ENCODE data around the gene TFCP2L1. TPM values are rescaled to one million over a fixed set of nuclear protein-coding genes. Genes with fewer than 3 reads are reported as not detected.
"Not testable (repeated sequence)": the region's sequence is repeated elsewhere in the genome, so short reads cannot be mapped to it uniquely, and the experiment has no call there.

The TFCP2L1 gene
- total RNA-seq, 1 experiment from 2014 or later = 4.3 TPM

DNA sequence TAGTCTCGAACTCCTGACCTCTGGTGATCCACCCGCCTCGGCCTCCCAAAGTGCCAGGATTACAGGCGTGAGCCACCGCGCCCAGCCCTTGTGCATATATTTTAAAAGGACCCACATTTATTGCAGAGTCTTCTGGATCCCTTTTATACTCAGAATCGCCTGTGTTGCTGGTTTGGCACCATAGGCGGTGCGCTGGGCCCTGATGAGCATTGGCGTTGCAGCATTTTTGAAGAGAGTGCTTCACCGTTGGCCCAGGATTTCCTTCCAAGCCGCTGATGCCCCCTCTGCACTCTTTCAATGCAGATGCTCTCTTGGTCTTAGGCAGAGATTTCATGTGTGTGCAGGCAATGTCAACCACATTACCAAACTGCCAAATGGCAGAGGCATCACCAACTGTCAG is 13.5 kb upstream of the TFCP2L1 start (continued):
- TF ChIP-seq USF2 (CRISPR knock-in tag; IDR thresholded peaks at IDR 0.05) (no peak), ZNF138 (CRISPR knock-in tag; conservative IDR thresholded peaks at IDR 0.05) (no peak), KAT7 (CRISPR knock-in tag; IDR thresholded peaks at IDR 0.05; ENCODE audit: borderline replicate concordance) (no peak), TP53 (CRISPR knock-in tag; IDR thresholded peaks at IDR 0.05) (no peak), PRRX2 (CRISPR knock-in tag; IDR thresholded peaks at IDR 0.05) (no peak), CREM (CRISPR knock-in tag; IDR thresholded peaks at IDR 0.05) (no peak), NR3C1 (CRISPR knock-in tag; conservative IDR thresholded peaks at IDR 0.05; ENCODE audit: low read depth) (no peak), IRF1 (CRISPR knock-in tag; IDR thresholded peaks at IDR 0.05) (no peak), MYBL2 (CRISPR knock-in tag; IDR thresholded peaks at IDR 0.05) (no peak), ZNF219 (CRISPR knock-in tag; IDR thresholded peaks at IDR 0.05; ENCODE audit: borderline replicate concordance) (no peak)
- TF ChIP-seq, protein P1, sequence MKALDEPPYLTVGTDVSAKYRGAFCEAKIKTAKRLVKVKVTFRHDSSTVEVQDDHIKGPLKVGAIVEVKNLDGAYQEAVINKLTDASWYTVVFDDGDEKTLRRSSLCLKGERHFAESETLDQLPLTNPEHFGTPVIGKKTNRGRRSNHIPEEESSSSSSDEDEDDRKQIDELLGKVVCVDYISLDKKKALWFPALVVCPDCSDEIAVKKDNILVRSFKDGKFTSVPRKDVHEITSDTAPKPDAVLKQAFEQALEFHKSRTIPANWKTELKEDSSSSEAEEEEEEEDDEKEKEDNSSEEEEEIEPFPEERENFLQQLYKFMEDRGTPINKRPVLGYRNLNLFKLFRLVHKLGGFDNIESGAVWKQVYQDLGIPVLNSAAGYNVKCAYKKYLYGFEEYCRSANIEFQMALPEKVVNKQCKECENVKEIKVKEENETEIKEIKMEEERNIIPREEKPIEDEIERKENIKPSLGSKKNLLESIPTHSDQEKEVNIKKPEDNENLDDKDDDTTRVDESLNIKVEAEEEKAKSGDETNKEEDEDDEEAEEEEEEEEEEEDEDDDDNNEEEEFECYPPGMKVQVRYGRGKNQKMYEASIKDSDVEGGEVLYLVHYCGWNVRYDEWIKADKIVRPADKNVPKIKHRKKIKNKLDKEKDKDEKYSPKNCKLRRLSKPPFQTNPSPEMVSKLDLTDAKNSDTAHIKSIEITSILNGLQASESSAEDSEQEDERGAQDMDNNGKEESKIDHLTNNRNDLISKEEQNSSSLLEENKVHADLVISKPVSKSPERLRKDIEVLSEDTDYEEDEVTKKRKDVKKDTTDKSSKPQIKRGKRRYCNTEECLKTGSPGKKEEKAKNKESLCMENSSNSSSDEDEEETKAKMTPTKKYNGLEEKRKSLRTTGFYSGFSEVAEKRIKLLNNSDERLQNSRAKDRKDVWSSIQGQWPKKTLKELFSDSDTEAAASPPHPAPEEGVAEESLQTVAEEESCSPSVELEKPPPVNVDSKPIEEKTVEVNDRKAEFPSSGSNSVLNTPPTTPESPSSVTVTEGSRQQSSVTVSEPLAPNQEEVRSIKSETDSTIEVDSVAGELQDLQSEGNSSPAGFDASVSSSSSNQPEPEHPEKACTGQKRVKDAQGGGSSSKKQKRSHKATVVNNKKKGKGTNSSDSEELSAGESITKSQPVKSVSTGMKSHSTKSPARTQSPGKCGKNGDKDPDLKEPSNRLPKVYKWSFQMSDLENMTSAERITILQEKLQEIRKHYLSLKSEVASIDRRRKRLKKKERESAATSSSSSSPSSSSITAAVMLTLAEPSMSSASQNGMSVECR (CRISPR knock-in tag; IDR thresholded peaks at IDR 0.05; ENCODE audit: borderline replicate concordance) = no peak
- TF ChIP-seq, protein P2, sequence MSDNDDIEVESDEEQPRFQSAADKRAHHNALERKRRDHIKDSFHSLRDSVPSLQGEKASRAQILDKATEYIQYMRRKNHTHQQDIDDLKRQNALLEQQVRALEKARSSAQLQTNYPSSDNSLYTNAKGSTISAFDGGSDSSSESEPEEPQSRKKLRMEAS (CRISPR knock-in tag; IDR thresholded peaks at IDR 0.05) = no peak

DNA sequence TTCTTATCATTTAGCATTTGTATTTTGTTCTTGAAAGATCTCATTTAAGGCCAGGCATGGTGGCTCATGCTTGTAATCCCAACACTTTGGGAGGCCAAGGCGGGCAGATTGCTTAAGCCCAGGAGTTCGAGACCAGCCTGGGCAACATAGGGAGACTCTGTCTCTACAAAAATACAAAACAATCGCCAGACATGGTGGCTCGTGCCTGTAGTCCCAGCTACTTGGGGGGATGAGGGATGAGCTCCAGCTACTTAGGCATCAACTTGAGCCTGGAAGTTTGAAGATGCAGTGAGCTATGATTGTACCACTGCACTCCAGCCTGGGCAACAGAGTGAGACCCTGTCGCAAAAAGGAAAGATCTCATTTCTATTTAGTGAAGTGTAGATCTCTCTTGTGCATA is 12.9 kb upstream of the TFCP2L1 start:
- H3K27ac Mint-ChIP-seq; H3K4me3 Mint-ChIP-seq; H3K4me1 Mint-ChIP-seq; H3K9me3 Mint-ChIP-seq; ATAC-seq; H3K27me3 Mint-ChIP-seq (ENCODE audit: low read depth); POLR2A ChIA-PET; H3K36me3 Mint-ChIP-seq; DNase-seq (ENCODE audit: low spot score): not testable (repeated sequence)
- CTCF ChIA-PET = interaction anchor here (0.7 to 2.0 kb wide), 9 partner anchors 19 to 198 kb away, joined by 3 to 8 read pairs (median 4); no protein-coding TSS in a partner anchor

- ChIA-PET POLR2A (interaction anchor here (0.5 kb wide), 1 partner anchor 12 kb away, joined by 4 read pairs; no protein-coding TSS in a partner anchor), CTCF (interaction anchor here (0.6 to 2.0 kb wide), 11 partner anchors 18 to 198 kb away, joined by 3 to 8 read pairs (median 3); no protein-coding TSS in a partner anchor)
- peak; percentile 97 for ATAC-seq
- TF ChIP-seq, protein P3, sequence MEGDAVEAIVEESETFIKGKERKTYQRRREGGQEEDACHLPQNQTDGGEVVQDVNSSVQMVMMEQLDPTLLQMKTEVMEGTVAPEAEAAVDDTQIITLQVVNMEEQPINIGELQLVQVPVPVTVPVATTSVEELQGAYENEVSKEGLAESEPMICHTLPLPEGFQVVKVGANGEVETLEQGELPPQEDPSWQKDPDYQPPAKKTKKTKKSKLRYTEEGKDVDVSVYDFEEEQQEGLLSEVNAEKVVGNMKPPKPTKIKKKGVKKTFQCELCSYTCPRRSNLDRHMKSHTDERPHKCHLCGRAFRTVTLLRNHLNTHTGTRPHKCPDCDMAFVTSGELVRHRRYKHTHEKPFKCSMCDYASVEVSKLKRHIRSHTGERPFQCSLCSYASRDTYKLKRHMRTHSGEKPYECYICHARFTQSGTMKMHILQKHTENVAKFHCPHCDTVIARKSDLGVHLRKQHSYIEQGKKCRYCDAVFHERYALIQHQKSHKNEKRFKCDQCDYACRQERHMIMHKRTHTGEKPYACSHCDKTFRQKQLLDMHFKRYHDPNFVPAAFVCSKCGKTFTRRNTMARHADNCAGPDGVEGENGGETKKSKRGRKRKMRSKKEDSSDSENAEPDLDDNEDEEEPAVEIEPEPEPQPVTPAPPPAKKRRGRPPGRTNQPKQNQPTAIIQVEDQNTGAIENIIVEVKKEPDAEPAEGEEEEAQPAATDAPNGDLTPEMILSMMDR (IDR thresholded peaks at IDR 0.05) = peak; percentile 39
- no peak for TF ChIP-seq IRF2 (CRISPR knock-in tag; IDR thresholded peaks at IDR 0.05; ENCODE audit: borderline replicate concordance, low read depth)
- Mint-ChIP-seq H3K4me3 (no peak overlapping the region), H3K4me1 (no peaks in the 10 kb centered on the region), H3K27ac (no peak overlapping the region), H3K9me3 (no peaks in the 10 kb centered on the region), H3K36me3 (no peaks in the 10 kb centered on the region), H3K27me3 (ENCODE audit: low read depth) (no peaks in the 10 kb centered on the region)
- peak; percentile 65 for DNase-seq (ENCODE audit: low spot score)
Measured at GRCh38 chr2:121297217-121297830, 12.3 kb upstream of the TFCP2L1 start.
